Measurements from ENCODE around the gene NPFFR1.
A peak's percentile ranks its signal among the peaks of the same experiment; 100 is the strongest.

NPFFR1 gene

DNA sequence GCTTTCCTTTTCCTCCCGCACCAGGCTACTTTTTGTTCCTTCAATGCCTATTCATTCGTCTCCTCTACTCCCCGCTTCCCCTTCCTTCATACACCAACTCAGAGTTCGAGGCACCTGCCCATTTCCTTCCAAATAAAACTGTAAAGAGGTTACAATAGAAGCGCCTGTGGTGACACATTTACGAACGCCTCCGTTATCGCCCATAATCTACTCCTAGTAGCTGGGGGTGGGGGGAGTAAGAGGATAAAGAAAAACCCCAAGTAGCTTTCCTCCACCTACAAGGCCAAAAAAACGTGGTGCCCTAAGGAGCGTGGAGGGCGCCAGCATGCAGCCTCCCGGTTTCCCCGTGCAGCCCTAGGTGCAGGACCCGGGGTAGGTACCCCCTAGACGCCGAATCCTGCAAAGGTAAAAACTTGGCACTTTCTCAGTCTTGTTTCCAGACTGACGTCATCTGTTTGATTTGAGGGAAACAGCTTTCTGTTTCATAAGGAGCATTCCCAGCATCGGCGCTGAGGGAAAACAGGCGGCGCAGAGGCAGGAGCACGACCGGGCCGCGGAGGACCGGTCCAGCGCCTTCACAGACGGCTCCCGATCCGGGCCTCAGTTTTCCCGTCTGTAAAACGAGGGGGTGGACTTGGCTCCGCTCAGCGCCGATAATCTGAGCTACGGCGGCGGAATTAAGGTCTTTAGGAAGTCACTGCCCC is 51.5 kb downstream of the NPFFR1 start:
- no CpG with 5 or more reads among the region's 39 CpGs for WGBS, 2 donors (ENCODE audit: extremely low coverage in 2 of 2, insufficient read length in 2 of 2, insufficient replicate concordance in 1 of 2)
- H2BK120ac ChIP-seq (ENCODE audit: low read depth, low read length): no peak overlapping the region

DNA sequence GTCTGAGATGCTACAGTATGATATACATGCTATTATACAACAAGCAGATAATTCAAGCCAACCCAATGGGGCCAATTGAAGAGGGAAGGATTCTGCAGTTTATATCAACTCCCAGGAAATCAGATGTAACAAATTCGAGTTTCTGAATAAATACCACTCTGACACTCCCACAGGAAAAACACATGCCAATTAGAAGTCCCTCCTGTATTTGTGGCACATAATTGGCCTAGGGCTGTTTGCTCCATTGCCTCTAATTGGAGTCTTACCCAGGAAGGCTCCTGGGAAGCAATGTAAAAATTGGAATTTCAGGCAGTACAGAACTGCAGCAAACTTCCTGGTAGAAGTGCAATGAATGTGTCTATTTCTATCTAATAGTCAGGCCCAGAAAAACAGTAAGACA is 55.3 kb downstream of the NPFFR1 start:
- Histone ChIP-seq H2BK120ac (ENCODE audit: low read depth, low read length) (no peak overlapping the region), H3K4me2 (ENCODE audit: insufficient read depth, low read length, poor library complexity, severe bottlenecking) (no peak overlapping the region), H3K79me1 (ENCODE audit: low read depth, low read length) (peaks cover 10% of the 10 kb centered on the region), H2AFZ (ENCODE audit: low read length) (no peak overlapping the region), H3K14ac (ENCODE audit: low read length) (no peak overlapping the region), H3K36me3 (replicated peaks in 1 of 2; ENCODE audit: control insufficient read depth in 2 of 2, insufficient read depth in 2 of 2, low read length in 2 of 2) (peaks cover 3 to 54% of the 10 kb centered on the region in 2 donors), H4K8ac (ENCODE audit: low read depth, low read length) (no peak overlapping the region), H2BK5ac (ENCODE audit: low read length) (no peak overlapping the region), H3K4ac (ENCODE audit: low read length) (no peak overlapping the region), H3K9ac (ENCODE audit: low read depth, low read length, poor library complexity) (no peak overlapping the region), H3K27me3 (ENCODE audit: control insufficient read depth in 3 of 3, insufficient read depth in 3 of 3, low read depth in 1 of 3, low read length in 3 of 3) (no peaks in the 10 kb centered on the region), H3K9me3 (replicated peaks in 1 of 2; ENCODE audit: control insufficient read depth in 2 of 2, insufficient read depth in 1 of 2, low read depth in 1 of 2, low read length in 2 of 2) (no peaks in the 10 kb centered on the region), H3K27ac (replicated peaks; ENCODE audit: low read length) (no peak overlapping the region), H2BK15ac (ENCODE audit: low read length) (no peak overlapping the region), H2AK5ac (ENCODE audit: low read depth, low read length) (no peak overlapping the region), H3K4me1 (ENCODE audit: control insufficient read depth in 2 of 2, insufficient read depth in 1 of 2, low read depth in 1 of 2, low read length in 2 of 2) (peaks cover under 1 to 2% of the 10 kb centered on the region in 2 donors), H3K18ac (ENCODE audit: low read length) (no peak overlapping the region), H4K91ac (ENCODE audit: low read depth, low read length, poor library complexity) (no peak overlapping the region), H3K23ac (ENCODE audit: low read depth, low read length, poor library complexity) (no peak overlapping the region), H3K4me3 (ENCODE audit: low read length in 2 of 2) (no peak overlapping the region), H2BK12ac (ENCODE audit: low read length) (no peak overlapping the region)
- DNase-seq (ENCODE audit: low spot score): no peak
- WGBS, 2 donors (ENCODE audit: extremely low coverage in 2 of 2, insufficient read length in 2 of 2, insufficient replicate concordance in 1 of 2): no CpG with 5 or more reads among the region's 1 CpG

More for the DNA sequence above, 51.5 kb downstream of the NPFFR1 start:
- peak overlapping the region; percentile 100 for H3K4me2 ChIP-seq (ENCODE audit: insufficient read depth, low read length, poor library complexity, severe bottlenecking)
- H3K4me1 ChIP-seq (ENCODE audit: control insufficient read depth in 2 of 2, insufficient read depth in 1 of 2, low read depth in 1 of 2, low read length in 2 of 2): peaks cover 2 to 3% of the 10 kb centered on the region in 2 donors
- H2BK12ac ChIP-seq (ENCODE audit: low read length): no peak overlapping the region
- peak; percentile 21 for DNase-seq (ENCODE audit: low spot score)
- H3K4ac ChIP-seq (ENCODE audit: low read length): no peak overlapping the region
- H3K27ac ChIP-seq (replicated peaks; ENCODE audit: low read length): no peak overlapping the region
- peak overlapping the region; percentile 82 to 91 for H3K4me3 ChIP-seq (ENCODE audit: low read length in 2 of 2)
- no peak overlapping the region for H2AK5ac ChIP-seq (ENCODE audit: low read depth, low read length)
- no peak overlapping the region for H4K91ac ChIP-seq (ENCODE audit: low read depth, low read length, poor library complexity)
- H3K9me3 ChIP-seq (replicated peaks in 1 of 2; ENCODE audit: control insufficient read depth in 2 of 2, insufficient read depth in 1 of 2, low read depth in 1 of 2, low read length in 2 of 2): peaks cover 2% of the 10 kb centered on the region in 2 donors
- H3K9ac ChIP-seq (ENCODE audit: low read depth, low read length, poor library complexity): peak overlapping the region; percentile 79
- H3K36me3 ChIP-seq (replicated peaks in 1 of 2; ENCODE audit: control insufficient read depth in 2 of 2, insufficient read depth in 2 of 2, low read length in 2 of 2): peaks cover 3 to 35% of the 10 kb centered on the region in 2 donors
- H2BK5ac ChIP-seq (ENCODE audit: low read length): no peak overlapping the region
- peak overlapping the region; percentile 88 for H3K18ac ChIP-seq (ENCODE audit: low read length)
- no peaks in the 10 kb centered on the region for H3K27me3 ChIP-seq (ENCODE audit: control insufficient read depth in 3 of 3, insufficient read depth in 3 of 3, low read depth in 1 of 3, low read length in 3 of 3)
- no peak overlapping the region for H4K8ac ChIP-seq (ENCODE audit: low read depth, low read length)
- H2BK15ac ChIP-seq (ENCODE audit: low read length): no peak overlapping the region
- peak overlapping the region; percentile 99 for H2AFZ ChIP-seq (ENCODE audit: low read length)
- H3K79me1 ChIP-seq (ENCODE audit: low read depth, low read length): peaks cover 10% of the 10 kb centered on the region
- H3K14ac ChIP-seq (ENCODE audit: low read length): no peak overlapping the region
- peak overlapping the region; percentile 90 for H3K23ac ChIP-seq (ENCODE audit: low read depth, low read length, poor library complexity)

- no peaks in the 10 kb centered on the region for H3K27me3 ChIP-seq (ENCODE audit: control insufficient read depth in 3 of 3, insufficient read depth in 3 of 3, low read depth in 1 of 3, low read length in 3 of 3)
- no peak overlapping the region for H2BK15ac ChIP-seq (ENCODE audit: low read length)
- H3K36me3 ChIP-seq (replicated peaks in 1 of 2; ENCODE audit: control insufficient read depth in 2 of 2, insufficient read depth in 2 of 2, low read length in 2 of 2): peaks cover 5 to 54% of the 10 kb centered on the region in 2 donors
- H3K9ac ChIP-seq (ENCODE audit: low read depth, low read length, poor library complexity): no peak overlapping the region
- no peak overlapping the region for H4K91ac ChIP-seq (ENCODE audit: low read depth, low read length, poor library complexity)
- no peak overlapping the region for H2BK120ac ChIP-seq (ENCODE audit: low read depth, low read length)
- H4K8ac ChIP-seq (ENCODE audit: low read depth, low read length): no peak overlapping the region
- H3K4me2 ChIP-seq (ENCODE audit: insufficient read depth, low read length, poor library complexity, severe bottlenecking): no peak overlapping the region
- H2AK5ac ChIP-seq (ENCODE audit: low read depth, low read length): no peak overlapping the region
- H3K79me1 ChIP-seq (ENCODE audit: low read depth, low read length): peaks cover 13% of the 10 kb centered on the region
- no peaks in the 10 kb centered on the region for H3K9me3 ChIP-seq (replicated peaks in 1 of 2; ENCODE audit: control insufficient read depth in 2 of 2, insufficient read depth in 1 of 2, low read depth in 1 of 2, low read length in 2 of 2)
- no peak overlapping the region for H3K18ac ChIP-seq (ENCODE audit: low read length)
- no peak for DNase-seq (ENCODE audit: low spot score)
- H3K4ac ChIP-seq (ENCODE audit: low read length): no peak overlapping the region
- WGBS, 2 donors (ENCODE audit: extremely low coverage in 2 of 2, insufficient read length in 2 of 2, insufficient replicate concordance in 1 of 2): no CpG with 5 or more reads among the region's 3 CpGs
- no peak overlapping the region for H3K4me3 ChIP-seq (ENCODE audit: low read length in 2 of 2)
- H3K27ac ChIP-seq (replicated peaks; ENCODE audit: low read length): no peak overlapping the region
- no peak overlapping the region for H2AFZ ChIP-seq (ENCODE audit: low read length)
- no peak overlapping the region for H2BK12ac ChIP-seq (ENCODE audit: low read length)
- H3K4me1 ChIP-seq (ENCODE audit: control insufficient read depth in 2 of 2, insufficient read depth in 1 of 2, low read depth in 1 of 2, low read length in 2 of 2): peaks cover 0 to 2% of the 10 kb centered on the region in 2 donors
- no peak overlapping the region for H3K14ac ChIP-seq (ENCODE audit: low read length)
- H3K23ac ChIP-seq (ENCODE audit: low read depth, low read length, poor library complexity): no peak overlapping the region
- no peak overlapping the region for H2BK5ac ChIP-seq (ENCODE audit: low read length)
These were observed 56.1 kb downstream of the NPFFR1 start for GRCh38 chr10:70227548-70228320.

- no peak overlapping the region for H2BK12ac ChIP-seq (ENCODE audit: low read length)
- H3K4ac ChIP-seq (ENCODE audit: low read length): no peak overlapping the region
- no peak overlapping the region for H3K4me2 ChIP-seq (ENCODE audit: insufficient read depth, low read length, poor library complexity, severe bottlenecking)
- H3K79me1 ChIP-seq (ENCODE audit: low read depth, low read length): peaks cover 6% of the 10 kb centered on the region
- H4K91ac ChIP-seq (ENCODE audit: low read depth, low read length, poor library complexity): no peak overlapping the region
- no peak overlapping the region for H2AK5ac ChIP-seq (ENCODE audit: low read depth, low read length)
- no peaks in the 10 kb centered on the region for H3K9me3 ChIP-seq (replicated peaks in 1 of 2; ENCODE audit: control insufficient read depth in 2 of 2, insufficient read depth in 1 of 2, low read depth in 1 of 2, low read length in 2 of 2)
- H4K8ac ChIP-seq (ENCODE audit: low read depth, low read length): no peak overlapping the region
- no peak overlapping the region for H2AFZ ChIP-seq (ENCODE audit: low read length)
- H3K9ac ChIP-seq (ENCODE audit: low read depth, low read length, poor library complexity): no peak overlapping the region
- H3K18ac ChIP-seq (ENCODE audit: low read length): no peak overlapping the region
- H3K23ac ChIP-seq (ENCODE audit: low read depth, low read length, poor library complexity): no peak overlapping the region
- no peak overlapping the region for H3K4me3 ChIP-seq (ENCODE audit: low read length in 2 of 2)
- H3K4me1 ChIP-seq (ENCODE audit: control insufficient read depth in 2 of 2, insufficient read depth in 1 of 2, low read depth in 1 of 2, low read length in 2 of 2): no peaks in the 10 kb centered on the region
- H2BK5ac ChIP-seq (ENCODE audit: low read length): no peak overlapping the region
- H3K27ac ChIP-seq (replicated peaks; ENCODE audit: low read length): no peak overlapping the region
- H3K14ac ChIP-seq (ENCODE audit: low read length): no peak overlapping the region
- no peak for DNase-seq (ENCODE audit: low spot score)
- H2BK120ac ChIP-seq (ENCODE audit: low read depth, low read length): no peak overlapping the region
- WGBS, 2 donors (ENCODE audit: extremely low coverage in 2 of 2, insufficient read length in 2 of 2, insufficient replicate concordance in 1 of 2): no CpG with 5 or more reads among the region's 2 CpGs
- no peaks in the 10 kb centered on the region for H3K27me3 ChIP-seq (ENCODE audit: control insufficient read depth in 3 of 3, insufficient read depth in 3 of 3, low read depth in 1 of 3, low read length in 3 of 3)
- no peak overlapping the region for H2BK15ac ChIP-seq (ENCODE audit: low read length)
- H3K36me3 ChIP-seq (replicated peaks in 1 of 2; ENCODE audit: control insufficient read depth in 2 of 2, insufficient read depth in 2 of 2, low read length in 2 of 2): peaks cover 5 to 45% of the 10 kb centered on the region in 2 donors
These were observed 60.1 kb downstream of the NPFFR1 start for GRCh38 chr10:70223728-70224127.

Data from neuronal stem cell (in vitro differentiated cells).